ENCODE measurements around the gene MAP4K2. TPM values are rescaled to one million over a fixed set of nuclear protein-coding genes. Genes with fewer than 3 reads are reported as not detected.

Gene MAP4K2
- total and polyA plus RNA-seq, 8 donors, result 2.3 to 66.9 (median 13.4) TPM

DNA sequence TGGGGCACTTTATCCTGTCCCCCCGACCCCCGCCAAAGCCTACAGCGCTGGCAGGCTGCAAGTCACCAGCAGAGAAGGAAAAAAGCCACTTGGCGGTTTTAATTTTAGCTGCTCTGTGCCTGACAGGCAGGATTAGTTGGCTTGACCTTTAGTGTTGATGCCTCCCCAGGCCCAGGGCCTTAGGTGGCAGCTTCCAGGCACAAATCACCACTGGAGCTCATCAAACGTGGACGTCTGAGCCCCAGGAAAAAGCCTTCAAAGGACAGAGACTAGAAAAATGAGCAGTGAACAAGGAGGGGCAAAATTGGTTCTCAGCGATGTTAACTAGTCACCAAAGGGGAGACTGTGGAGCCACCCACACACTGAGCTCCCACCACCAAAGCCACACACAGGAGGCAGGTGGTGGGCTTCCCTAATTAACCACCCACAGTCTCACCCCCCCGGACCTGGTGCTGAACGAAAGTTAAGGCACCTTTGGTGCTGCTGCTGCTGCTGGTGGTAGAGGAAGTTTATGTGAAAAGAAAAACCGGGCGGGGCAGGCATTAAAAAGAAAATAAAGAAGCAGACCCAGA, 38.9 kb downstream of the MAP4K2 start:
- WGBS, 5 donors, result 53 to 69% (median 62%) methylated on average over 11 of the region's 11 CpGs
- no peaks in the 10 kb centered on the region for H3K27me3 ChIP-seq
- no peak overlapping the region for H3K4me3 ChIP-seq
- intact Hi-C loops (cut with DNase I; ENCODE audit: low total_unique reads), result no loop called here
- DNase-seq, result peak; percentile 25 to 47
- peaks cover 41 to 94% (median 65%) of the 10 kb centered on the region in 4 donors for H3K4me1 ChIP-seq
- no peak for TF ChIP-seq EP300 (IDR thresholded peaks at IDR 0.05)
- peaks cover 70 to 75% (median 71%) of the 10 kb centered on the region in 4 donors for H3K36me3 ChIP-seq
- H3K27ac ChIP-seq, result peak overlapping the region in 4 of 5 donors; percentile 49 to 77 (median 71)
- no peaks in the 10 kb centered on the region for H3K9me3 ChIP-seq

DNA sequence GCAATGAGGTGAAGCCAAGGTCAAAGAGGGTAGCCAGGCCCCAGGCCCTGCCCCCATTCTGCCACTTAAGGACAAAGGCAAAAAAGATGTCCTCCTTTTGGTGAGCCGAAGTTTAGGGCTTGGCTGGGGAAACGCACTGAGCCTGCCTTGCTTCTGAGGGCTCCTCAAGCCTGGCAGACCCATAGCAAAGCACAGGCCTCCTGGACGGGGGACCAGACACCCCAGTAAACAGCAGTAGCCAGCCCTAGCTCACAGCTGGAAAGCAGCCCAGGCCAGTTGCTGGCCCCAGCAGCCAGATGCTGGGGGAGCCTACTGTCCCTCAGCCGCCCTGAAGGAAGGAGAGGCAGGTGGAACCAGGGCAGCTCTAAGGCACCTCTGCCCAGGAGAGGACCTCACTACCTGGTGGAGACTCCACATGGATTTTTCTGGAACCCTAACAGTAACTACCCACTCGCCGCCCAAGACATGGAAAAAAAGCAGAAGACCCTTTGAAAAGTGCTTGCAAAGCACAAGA, 39.4 kb downstream of the MAP4K2 start:
- no peaks in the 10 kb centered on the region for H3K9me3 ChIP-seq
- H3K27ac ChIP-seq, result peak overlapping the region in 4 of 5 donors; percentile 49 to 77 (median 71)
- WGBS, 5 donors, result 64 to 73% (median 70%) methylated on average over 5 to 6 of the region's 6 CpGs
- H3K36me3 ChIP-seq, result peaks cover 65 to 69% (median 66%) of the 10 kb centered on the region in 4 donors
- intact Hi-C loops (cut with DNase I; ENCODE audit: low total_unique reads), result no loop called here
- peak in 1 of 2 donors; percentile 22 for DNase-seq
- TF ChIP-seq, protein P1, sequence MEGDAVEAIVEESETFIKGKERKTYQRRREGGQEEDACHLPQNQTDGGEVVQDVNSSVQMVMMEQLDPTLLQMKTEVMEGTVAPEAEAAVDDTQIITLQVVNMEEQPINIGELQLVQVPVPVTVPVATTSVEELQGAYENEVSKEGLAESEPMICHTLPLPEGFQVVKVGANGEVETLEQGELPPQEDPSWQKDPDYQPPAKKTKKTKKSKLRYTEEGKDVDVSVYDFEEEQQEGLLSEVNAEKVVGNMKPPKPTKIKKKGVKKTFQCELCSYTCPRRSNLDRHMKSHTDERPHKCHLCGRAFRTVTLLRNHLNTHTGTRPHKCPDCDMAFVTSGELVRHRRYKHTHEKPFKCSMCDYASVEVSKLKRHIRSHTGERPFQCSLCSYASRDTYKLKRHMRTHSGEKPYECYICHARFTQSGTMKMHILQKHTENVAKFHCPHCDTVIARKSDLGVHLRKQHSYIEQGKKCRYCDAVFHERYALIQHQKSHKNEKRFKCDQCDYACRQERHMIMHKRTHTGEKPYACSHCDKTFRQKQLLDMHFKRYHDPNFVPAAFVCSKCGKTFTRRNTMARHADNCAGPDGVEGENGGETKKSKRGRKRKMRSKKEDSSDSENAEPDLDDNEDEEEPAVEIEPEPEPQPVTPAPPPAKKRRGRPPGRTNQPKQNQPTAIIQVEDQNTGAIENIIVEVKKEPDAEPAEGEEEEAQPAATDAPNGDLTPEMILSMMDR (IDR thresholded peaks at IDR 0.05), result no peak
- TF ChIP-seq POLR2A (IDR thresholded peaks at IDR 0.05), result no peak
- no peak for TF ChIP-seq POLR2AphosphoS5 (IDR thresholded peaks at IDR 0.05)
- TF ChIP-seq EP300 (IDR thresholded peaks at IDR 0.05), result no peak
- no peaks in the 10 kb centered on the region for H3K27me3 ChIP-seq
- peaks cover 41 to 100% (median 70%) of the 10 kb centered on the region in 4 donors for H3K4me1 ChIP-seq
- H3K4me3 ChIP-seq, result no peak overlapping the region

DNA sequence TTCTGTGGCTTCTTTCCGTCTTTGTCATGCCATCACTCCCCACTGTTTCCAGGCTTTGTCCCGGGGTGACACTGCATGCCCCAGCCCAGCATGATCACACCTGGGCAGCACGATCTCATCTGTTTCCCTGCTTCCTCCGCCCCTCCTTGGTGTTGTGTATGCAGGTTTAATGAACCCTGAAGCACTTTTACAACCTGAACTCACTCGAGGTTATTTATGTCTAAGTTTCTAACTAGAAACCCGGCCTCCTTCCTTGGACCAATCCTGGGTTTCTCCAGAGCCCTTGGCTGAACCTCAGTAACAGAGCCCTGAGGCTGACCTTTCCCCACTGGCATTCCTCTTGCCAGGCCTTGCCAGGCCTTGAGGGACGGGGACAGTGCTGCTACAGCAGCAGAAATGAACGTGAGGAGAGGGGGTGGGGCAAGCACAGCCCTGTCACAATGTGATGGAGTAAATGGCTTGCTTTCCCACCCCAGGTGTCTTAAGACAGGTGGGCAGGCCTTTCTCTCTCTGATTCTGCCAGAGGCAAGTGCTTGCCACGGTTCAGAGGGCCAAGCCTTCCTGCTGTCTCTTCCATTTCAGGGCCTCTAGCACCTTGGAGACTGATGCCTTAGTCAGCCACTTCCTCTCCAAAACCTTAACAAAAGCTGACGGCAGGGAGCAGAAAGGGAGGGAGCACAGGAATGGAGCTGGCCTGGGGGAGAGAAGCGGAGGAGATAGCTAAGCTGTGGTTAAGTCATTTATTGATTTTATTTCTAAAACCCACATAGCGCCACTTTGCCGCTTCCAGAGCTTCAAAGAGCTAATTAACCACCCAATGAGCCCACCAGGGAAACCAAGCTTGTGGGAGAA, 40.1 kb downstream of the MAP4K2 start:
- intact Hi-C loops (cut with DNase I; ENCODE audit: low total_unique reads), result no loop called here
- H3K4me3 ChIP-seq, result no peak overlapping the region
- peak; percentile 23 to 28 for DNase-seq
- TF ChIP-seq POLR2AphosphoS5 (IDR thresholded peaks at IDR 0.05) (no peak), POLR2A (IDR thresholded peaks at IDR 0.05) (no peak), EP300 (IDR thresholded peaks at IDR 0.05) (no peak)
- TF ChIP-seq, protein P1 (IDR thresholded peaks at IDR 0.05), result no peak
- H3K27ac ChIP-seq, result peak overlapping the region in 4 of 5 donors; percentile 49 to 77 (median 71)
- peaks cover 41 to 98% (median 67%) of the 10 kb centered on the region in 4 donors for H3K4me1 ChIP-seq
- 46 to 61% (median 54%) methylated on average over 13 of the region's 13 CpGs for WGBS, 5 donors
- no peaks in the 10 kb centered on the region for H3K27me3 ChIP-seq
- H3K9me3 ChIP-seq, result no peaks in the 10 kb centered on the region
- H3K36me3 ChIP-seq, result peaks cover 58 to 62% (median 59%) of the 10 kb centered on the region in 4 donors

DNA sequence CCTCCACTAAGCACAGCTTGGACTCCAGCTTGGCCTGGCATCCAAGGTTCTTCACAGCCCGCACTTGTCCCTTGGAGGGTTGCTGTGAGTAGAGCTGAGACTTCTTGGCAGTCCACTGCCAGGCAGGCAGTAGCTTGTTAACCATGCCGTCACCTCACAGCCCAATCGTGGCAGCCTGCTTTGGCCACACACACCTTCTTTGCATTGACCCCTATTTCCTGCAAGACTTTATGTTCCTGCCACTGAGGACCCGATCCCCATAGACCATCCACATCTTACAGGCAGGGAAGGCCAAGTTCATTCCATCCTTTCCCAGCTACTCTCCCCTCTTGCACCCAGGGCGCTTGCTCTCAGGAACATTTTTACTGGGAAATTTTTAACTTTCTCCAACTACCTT, 40.7 kb downstream of the MAP4K2 start:
- 63 to 74% (median 69%) methylated on average over 5 of the region's 5 CpGs for WGBS, 5 donors
- Histone ChIP-seq H3K4me3 (no peak overlapping the region), H3K36me3 (peaks cover 51 to 56% (median 53%) of the 10 kb centered on the region in 4 donors), H3K27ac (peak overlapping the region in 3 of 5 donors; percentile 49 to 77 (median 75)), H3K4me1 (peaks cover 41 to 92% (median 63%) of the 10 kb centered on the region in 4 donors), H3K27me3 (no peaks in the 10 kb centered on the region), H3K9me3 (no peaks in the 10 kb centered on the region)
- TF ChIP-seq POLR2AphosphoS5 (IDR thresholded peaks at IDR 0.05) (peak in 1 of 3 donors; percentile 24), EP300 (IDR thresholded peaks at IDR 0.05) (no peak)
- intact Hi-C loops (cut with DNase I; ENCODE audit: low total_unique reads), result no loop called here
- DNase-seq, result peak; percentile 5 to 24

DNA sequence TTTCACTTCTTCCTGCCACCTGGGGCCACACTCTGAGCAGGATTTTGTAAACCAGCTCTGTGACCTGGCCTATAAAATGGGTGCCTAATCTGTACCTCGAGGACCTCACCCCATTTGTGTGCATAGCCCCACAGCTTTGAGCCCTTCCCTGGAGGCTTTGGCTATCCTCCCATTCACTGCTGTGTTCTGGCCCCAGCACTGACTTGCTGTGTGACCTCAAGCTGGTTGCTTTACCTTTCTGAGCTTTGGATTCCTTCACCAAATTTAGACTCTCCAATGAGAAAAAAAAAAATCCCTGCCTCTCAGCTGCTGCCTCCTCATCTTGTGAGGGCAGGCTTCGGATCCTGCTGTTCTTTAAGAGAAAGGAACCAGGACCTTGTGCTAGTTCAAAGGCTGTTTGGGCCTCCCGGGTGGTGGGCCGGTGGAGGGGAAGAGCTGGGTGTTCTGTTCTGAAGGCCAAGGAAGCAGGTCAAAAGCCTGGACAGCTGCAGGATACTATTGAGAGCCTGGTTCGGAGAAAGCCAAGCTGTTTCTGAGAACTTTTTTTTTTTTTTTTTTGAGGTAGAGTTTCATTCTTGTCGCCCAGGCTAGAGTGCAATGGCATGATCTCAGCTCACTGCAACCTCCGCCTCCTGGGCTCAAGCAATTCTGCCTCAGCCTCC, 42.1 kb downstream of the MAP4K2 start:
- H3K27ac ChIP-seq, result peak overlapping the region in 4 of 5 donors; percentile 33 to 77 (median 55)
- H3K4me1 ChIP-seq, result peaks cover 41 to 78% (median 63%) of the 10 kb centered on the region in 4 donors
- peaks cover 38 to 42% (median 39%) of the 10 kb centered on the region in 4 donors for H3K36me3 ChIP-seq
- no peaks in the 10 kb centered on the region for H3K9me3 ChIP-seq
- DNase-seq, result peak in 1 of 2 donors; percentile 4
- intact Hi-C loops (cut with DNase I; ENCODE audit: low total_unique reads), result no loop called here
- 49 to 65% (median 61%) methylated on average over 7 of the region's 7 CpGs for WGBS, 5 donors
- no peaks in the 10 kb centered on the region for H3K27me3 ChIP-seq
- no peak overlapping the region for H3K4me3 ChIP-seq
- TF ChIP-seq EP300 (IDR thresholded peaks at IDR 0.05) (no peak), POLR2AphosphoS5 (IDR thresholded peaks at IDR 0.05) (no peak), POLR2A (IDR thresholded peaks at IDR 0.05) (no peak)
- TF ChIP-seq, protein P1 (IDR thresholded peaks at IDR 0.05), result no peak

All from stomach (tissue), 9 donors.